ENCODE measurements around the gene FRMPD4.

Gene FRMPD4

GRCh38 chrX:12768491-12768890, 630.2 kb downstream of the FRMPD4 start:
- DNase-seq (ENCODE audit: low spot score) = no peak

GRCh38 chrX:12770440-12770839, 632.2 kb downstream of the FRMPD4 start:
- peak; percentile 16 for DNase-seq (ENCODE audit: low spot score)

DNA sequence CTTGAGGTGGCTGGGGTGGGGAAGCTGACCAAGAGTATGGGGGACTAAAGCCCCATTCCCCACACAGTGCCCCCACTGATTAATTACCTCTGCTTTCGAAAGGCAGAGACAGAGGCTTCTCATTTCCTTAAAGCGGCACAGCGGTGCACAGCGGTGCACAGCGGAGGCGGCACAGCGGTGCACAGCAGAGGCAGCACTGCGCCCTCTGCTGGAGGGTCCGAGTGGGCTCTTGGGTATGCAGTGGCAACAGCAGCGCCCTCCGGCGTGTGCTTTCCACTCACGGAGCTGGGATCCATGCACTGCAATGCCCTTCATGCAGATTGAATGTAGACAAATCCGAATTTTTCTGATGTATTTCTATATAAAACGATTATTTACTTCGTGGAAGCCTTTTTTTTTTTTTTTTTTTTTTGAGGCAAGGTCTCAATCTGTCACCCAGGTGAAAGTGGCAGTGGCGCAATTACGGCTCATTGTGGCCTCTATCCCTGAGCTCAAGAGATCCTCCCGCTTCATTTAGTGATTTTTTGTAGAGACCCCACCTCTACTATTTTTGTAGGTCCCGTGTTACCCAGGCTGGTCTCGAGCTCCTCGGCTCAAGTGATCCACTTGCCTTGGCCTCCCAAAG, 633.3 kb downstream of the FRMPD4 start:
- no peak for DNase-seq (ENCODE audit: low spot score)

All from LoVo (cell line).